ENCODE results near the gene FARS2.

DNA sequence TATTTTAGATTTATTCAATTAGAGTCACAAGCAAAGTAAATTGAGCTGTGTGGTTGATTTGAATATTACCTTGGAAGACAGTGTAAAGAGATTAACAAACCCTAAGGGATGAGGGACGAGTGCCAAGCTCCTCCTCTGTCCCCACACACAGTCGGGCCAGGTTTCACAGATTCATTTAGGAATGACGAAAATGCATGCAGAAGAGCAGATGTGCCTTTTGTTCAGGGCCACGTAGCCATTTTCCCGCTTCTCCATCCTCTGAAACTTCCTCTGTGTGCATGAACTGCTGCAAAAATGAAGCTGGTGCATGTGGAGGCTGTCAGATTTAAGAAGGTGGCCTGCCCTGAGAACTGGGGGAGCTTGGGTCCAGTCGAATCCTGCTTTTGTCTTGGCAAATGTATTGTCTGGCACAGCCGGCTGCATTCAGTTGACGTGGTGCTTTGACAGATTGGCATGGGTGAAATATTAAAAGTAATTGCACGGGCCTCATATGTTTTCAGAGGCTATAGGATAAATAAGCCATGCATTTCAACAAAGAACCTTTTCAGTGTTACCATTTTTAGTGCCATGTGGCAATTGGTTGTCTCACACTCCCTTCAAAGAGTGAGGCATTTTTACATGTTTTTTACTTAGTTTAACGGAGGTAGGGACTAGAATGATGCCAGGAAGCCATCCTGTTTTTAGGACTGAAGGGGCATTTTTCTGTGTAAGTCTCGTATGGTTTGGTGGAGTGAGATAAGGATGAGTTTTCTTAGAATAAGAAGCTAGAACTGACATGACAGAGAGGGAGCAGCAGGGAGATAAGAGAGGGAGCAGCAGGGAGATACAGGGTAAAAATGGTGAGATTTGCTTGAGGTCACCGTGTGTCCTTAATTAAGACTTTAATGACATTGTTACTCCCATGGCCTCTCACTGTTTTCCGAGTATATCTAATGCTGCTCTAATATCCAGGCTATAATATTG, 384.3 kb downstream of the FARS2 start:
- TF ChIP-seq, protein P1, sequence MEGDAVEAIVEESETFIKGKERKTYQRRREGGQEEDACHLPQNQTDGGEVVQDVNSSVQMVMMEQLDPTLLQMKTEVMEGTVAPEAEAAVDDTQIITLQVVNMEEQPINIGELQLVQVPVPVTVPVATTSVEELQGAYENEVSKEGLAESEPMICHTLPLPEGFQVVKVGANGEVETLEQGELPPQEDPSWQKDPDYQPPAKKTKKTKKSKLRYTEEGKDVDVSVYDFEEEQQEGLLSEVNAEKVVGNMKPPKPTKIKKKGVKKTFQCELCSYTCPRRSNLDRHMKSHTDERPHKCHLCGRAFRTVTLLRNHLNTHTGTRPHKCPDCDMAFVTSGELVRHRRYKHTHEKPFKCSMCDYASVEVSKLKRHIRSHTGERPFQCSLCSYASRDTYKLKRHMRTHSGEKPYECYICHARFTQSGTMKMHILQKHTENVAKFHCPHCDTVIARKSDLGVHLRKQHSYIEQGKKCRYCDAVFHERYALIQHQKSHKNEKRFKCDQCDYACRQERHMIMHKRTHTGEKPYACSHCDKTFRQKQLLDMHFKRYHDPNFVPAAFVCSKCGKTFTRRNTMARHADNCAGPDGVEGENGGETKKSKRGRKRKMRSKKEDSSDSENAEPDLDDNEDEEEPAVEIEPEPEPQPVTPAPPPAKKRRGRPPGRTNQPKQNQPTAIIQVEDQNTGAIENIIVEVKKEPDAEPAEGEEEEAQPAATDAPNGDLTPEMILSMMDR (IDR thresholded peaks at IDR 0.05): no peak
- no peak for TF ChIP-seq EP300 (IDR thresholded peaks at IDR 0.05; ENCODE audit: low read depth)
- no peak for TF ChIP-seq POLR2AphosphoS5 (IDR thresholded peaks at IDR 0.05)
- TF ChIP-seq POLR2A (IDR thresholded peaks at IDR 0.05): no peak

Data from transverse colon (tissue), 4 donors.